GM23248 (cell line): ENCODE results near the gene DYNC1LI1.

Experiments used
- EZH2 ChIP-seq: fragments of 200-600 bp; sonication (generic); IDR thresholded peaks from 2 replicates; pipeline ENCODE4 v1.6.1; 2018; ENCODE audit warnings: antibody characterized with exemption, mild to moderate bottlenecking; ENCODE audit not compliant: insufficient read depth, poor library complexity, severe bottlenecking
- EZH2phosphoT487 ChIP-seq: fragments of 200-600 bp; sonication (generic); IDR thresholded peaks from 2 replicates; pipeline ENCODE4 v1.6.1; 2018; ENCODE audit warnings: antibody characterized with exemption, moderate library complexity, mild to moderate bottlenecking, low read depth; ENCODE audit not compliant: insufficient read depth

DNA sequence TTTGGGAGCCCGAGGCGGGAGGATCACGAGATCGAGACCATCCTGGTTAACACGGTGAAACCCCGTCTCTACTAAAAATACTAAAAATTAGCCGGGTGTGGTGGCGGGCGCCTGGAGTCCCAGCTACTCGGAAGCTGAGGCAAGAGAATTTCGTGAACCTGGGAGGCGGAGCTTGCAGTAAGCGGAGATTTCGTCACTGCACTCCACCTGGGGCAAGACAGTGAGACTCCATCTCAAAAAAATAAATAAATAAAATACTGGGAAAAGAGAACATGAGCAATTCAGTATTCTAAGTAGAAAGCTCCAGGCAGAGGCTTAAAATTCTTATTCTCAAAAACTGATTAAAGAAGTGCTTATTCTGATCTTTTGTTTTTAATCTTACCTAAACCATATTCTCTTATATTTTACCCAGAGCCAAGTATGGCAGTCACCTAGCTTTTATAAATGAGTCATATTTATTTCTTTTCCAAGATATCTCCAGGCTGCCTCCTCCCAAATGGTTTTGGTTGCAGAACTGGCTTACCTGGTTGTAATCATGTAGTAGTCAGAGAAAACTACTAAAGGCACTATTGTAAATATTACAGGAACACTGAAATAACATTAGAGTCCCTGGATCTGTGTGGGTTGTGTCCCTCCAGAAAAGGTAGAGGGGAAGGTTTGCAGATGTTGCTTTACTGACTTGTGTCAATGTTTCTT lies 45.8 kb upstream of the DYNC1LI1 start:
- TF ChIP-seq EZH2phosphoT487 = no peak
- TF ChIP-seq EZH2 = no peak
